H9 (cell line): Measurements from ENCODE around the gene BPTF. TPM values are rescaled to one million over a fixed set of nuclear protein-coding genes. Genes with fewer than 3 reads are reported as not detected.

Experiments
- DNase-seq: peaks from one replicate; pipeline ENCODE4 v3.0.0-alpha.2; 2017
- H2AFZ ChIP-seq: one replicate; pipeline ENCODE4 v1.6.1; 2013; ENCODE audit warnings: mild to moderate bottlenecking, low read length, control low read depth, moderate library complexity
- H2AK5ac ChIP-seq: 2 replicates; pipeline ENCODE4 v1.6.1; 2013; ENCODE audit warnings: low read length, control low read depth, mixed read lengths; ENCODE audit not compliant: insufficient read length
- H2BK120ac ChIP-seq: one replicate; pipeline ENCODE4 v1.6.1; 2013; ENCODE audit warnings: low read depth, mild to moderate bottlenecking, low read length, control low read depth, inconsistent platforms; ENCODE audit not compliant: poor library complexity, severe bottlenecking
- H2BK12ac ChIP-seq: 2 replicates; pipeline ENCODE4 v1.6.1; 2013; ENCODE audit warnings: low read length, control low read depth, mixed read lengths, low read depth; ENCODE audit not compliant: insufficient read length
- H2BK15ac ChIP-seq: 2 replicates; pipeline ENCODE4 v1.6.1; 2013; ENCODE audit warnings: low read depth, low read length, control low read depth
- H2BK20ac ChIP-seq: one replicate; pipeline ENCODE4 v1.6.1; 2013; ENCODE audit warnings: low read depth, mild to moderate bottlenecking, low read length, control low read depth, inconsistent platforms; ENCODE audit not compliant: poor library complexity, severe bottlenecking
- H2BK5ac ChIP-seq: 2 replicates; pipeline ENCODE4 v1.6.1; 2013; ENCODE audit warnings: low read length, control low read depth, mixed read lengths; ENCODE audit not compliant: insufficient read length
- H3K14ac ChIP-seq: 2 replicates; pipeline ENCODE4 v1.6.1; 2013; ENCODE audit warnings: low read length, control low read depth; ENCODE audit not compliant: insufficient read depth
- H3K18ac ChIP-seq: 2 replicates; pipeline ENCODE4 v1.6.1; 2013; ENCODE audit warnings: low read depth, mild to moderate bottlenecking, mixed read lengths, low read length, control low read depth; ENCODE audit not compliant: insufficient read length
- H3K23ac ChIP-seq: 2 replicates; pipeline ENCODE4 v1.6.1; 2013; ENCODE audit warnings: low read length, control low read depth, mixed read lengths, low read depth; ENCODE audit not compliant: insufficient read length
- H3K23me2 ChIP-seq: 2 replicates; pipeline ENCODE4 v1.6.1; 2013; ENCODE audit warnings: low read depth, mild to moderate bottlenecking, mixed read lengths, low read length, control low read depth; ENCODE audit not compliant: insufficient read length, poor library complexity, severe bottlenecking
- H3K27ac ChIP-seq: 2 replicates; pipeline ENCODE4 v1.5.1; 2013; ENCODE audit warnings: low read length, control low read depth, mixed read lengths, low read depth; ENCODE audit not compliant: insufficient read length
- H3K27me3 ChIP-seq: 2 replicates; pipeline ENCODE4 v1.6.1; 2013; ENCODE audit warnings: low read length, control low read depth, inconsistent platforms; ENCODE audit not compliant: insufficient read depth
- H3K4ac ChIP-seq: 2 replicates; pipeline ENCODE4 v1.6.1; 2013; ENCODE audit warnings: low read depth, mild to moderate bottlenecking, control low read depth, inconsistent platforms, low read length, moderate library complexity
- H3K4me1 ChIP-seq: 2 replicates; pipeline ENCODE4 v1.6.1; 2013; ENCODE audit warnings: low read length, control low read depth, inconsistent platforms; ENCODE audit not compliant: insufficient read depth
- H3K4me2 ChIP-seq: 2 replicates; pipeline ENCODE4 v1.6.1; 2013; ENCODE audit warnings: low read length, control low read depth, mixed read lengths; ENCODE audit not compliant: insufficient read length, insufficient read depth
- H3K56ac ChIP-seq: 2 replicates; pipeline ENCODE4 v1.6.1; 2013; ENCODE audit warnings: low read depth, mild to moderate bottlenecking, mixed read lengths, low read length, control low read depth; ENCODE audit not compliant: insufficient read length
- H3K79me1 ChIP-seq: 2 replicates; pipeline ENCODE4 v1.6.1; 2013; ENCODE audit warnings: low read depth, mild to moderate bottlenecking, moderate library complexity, low read length, control low read depth, inconsistent platforms; ENCODE audit not compliant: insufficient read depth, poor library complexity, severe bottlenecking
- H3K79me2 ChIP-seq: 2 replicates; pipeline ENCODE4 v1.6.1; 2013; ENCODE audit warnings: low read length, control low read depth, inconsistent platforms; ENCODE audit not compliant: insufficient read depth
- H3K9ac ChIP-seq: 2 replicates; pipeline ENCODE4 v1.6.1; 2013; ENCODE audit warnings: low read length, control low read depth, mixed read lengths; ENCODE audit not compliant: insufficient read length; ENCODE audit errors: extremely low read depth
- H3K9me3 ChIP-seq: one replicate; pipeline ENCODE4 v1.6.1; 2013; ENCODE audit warnings: low read depth, low read length, inconsistent platforms; ENCODE audit not compliant: control insufficient read depth
- H3T11ph ChIP-seq: one replicate; pipeline ENCODE4 v1.6.1; 2013; ENCODE audit warnings: mild to moderate bottlenecking, low read length, control low read depth, inconsistent platforms
- H4K20me1 ChIP-seq: one replicate; pipeline ENCODE4 v1.6.1; 2013; ENCODE audit not compliant: control insufficient read depth, insufficient read length, insufficient read depth
- H4K5ac ChIP-seq: 2 replicates; pipeline ENCODE4 v1.6.1; 2013; ENCODE audit warnings: low read depth, mild to moderate bottlenecking, mixed read lengths, low read length, control low read depth; ENCODE audit not compliant: insufficient read length
- H4K8ac ChIP-seq: replicated peaks from 2 replicates; pipeline ENCODE4 v1.6.1; 2013; ENCODE audit warnings: low read length, control low read depth, mixed read lengths, low read depth; ENCODE audit not compliant: insufficient read length
- H4K91ac ChIP-seq: 2 replicates; pipeline ENCODE4 v1.6.1; 2013; ENCODE audit warnings: low read depth, mild to moderate bottlenecking, moderate library complexity, mixed read lengths, low read length, control low read depth; ENCODE audit not compliant: insufficient read length
- H3K27ac Mint-ChIP-seq, 3 experiments: 2 replicates in 2 of 3; 3 replicates in 1 of 3; pipeline ENCODE4 v1.8.0; 2020 to 2021; ENCODE audit warnings: mixed read lengths in 3 of 3, mild to moderate bottlenecking in 1 of 3, moderate library complexity in 1 of 3
- H3K27me3 Mint-ChIP-seq: 2 replicates; pipeline ENCODE4 v1.8.0; 2021; ENCODE audit warnings: low read depth, mild to moderate bottlenecking, moderate library complexity, mixed read lengths
- H3K36me3 Mint-ChIP-seq, 3 experiments: 2 replicates in 2 of 3; 3 replicates in 1 of 3; pipeline ENCODE4 v1.8.0; 2020 to 2021; ENCODE audit warnings: low read depth in 3 of 3, mixed read lengths in 3 of 3; ENCODE audit not compliant: insufficient read depth in 1 of 3
- H3K4me1 Mint-ChIP-seq, 2 experiments: 2 replicates each; pipeline ENCODE4 v1.8.0; 2020; ENCODE audit warnings: mixed read lengths in 2 of 2
- H3K4me3 Mint-ChIP-seq, 2 experiments: 2 replicates in 1 of 2; 3 replicates in 1 of 2; pipeline ENCODE4 v1.8.0; 2020 to 2021; ENCODE audit warnings: mild to moderate bottlenecking in 2 of 2, mixed read lengths in 2 of 2, moderate library complexity in 1 of 2
- H3K9me3 Mint-ChIP-seq, 2 experiments: 2 replicates in 1 of 2; 3 replicates in 1 of 2; pipeline ENCODE4 v1.8.0; 2020; ENCODE audit warnings: mild to moderate bottlenecking in 2 of 2, mixed read lengths in 2 of 2, moderate library complexity in 1 of 2
- total RNA-seq: library from RNA; stranded (reverse); gene quantifications from 2 replicates; pipeline ENCODE4 v1.2.1, GENCODE V29; 2021
- TF ChIP-seq, protein P1 (sequence below): fragments of 200-600 bp; sonication (generic); conservative IDR thresholded peaks from 3 replicates; pipeline ENCODE4 v1.8.0; 2021; ENCODE audit warnings: antibody characterized with exemption, mild to moderate bottlenecking

BPTF gene
- total RNA-seq, 1 experiment from 2014 or later, result 203 TPM

DNA sequence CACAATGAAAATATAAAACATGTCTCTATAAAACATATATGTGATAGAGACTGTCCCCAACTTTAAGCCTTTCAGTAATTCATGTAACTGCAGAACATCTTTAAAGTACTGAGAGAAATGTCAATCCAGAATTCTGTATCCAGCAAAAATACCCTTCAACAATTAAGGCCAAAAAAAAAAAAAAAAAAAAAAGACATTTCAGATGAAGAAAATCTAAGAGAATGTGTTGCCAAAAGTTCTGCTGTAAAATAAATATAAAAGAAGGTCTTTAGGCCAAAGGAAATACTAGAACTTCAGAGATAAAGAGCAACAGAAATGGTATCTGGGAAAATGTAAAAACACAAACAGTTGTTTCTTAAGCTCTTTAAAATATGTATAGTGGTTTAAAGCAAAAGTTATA is 17.3 kb downstream of the BPTF start:
- Histone ChIP-seq H2BK120ac (no peak overlapping the region), H3K79me1 (peaks cover 4% of the 10 kb centered on the region), H2BK5ac (no peak overlapping the region), H3K27ac (no peak overlapping the region), H4K20me1 (no peaks in the 10 kb centered on the region), H2BK12ac (no peak overlapping the region), H2BK20ac (no peak overlapping the region), H3K23ac (no peak overlapping the region), H3T11ph (no peak overlapping the region), H2BK15ac (no peak overlapping the region), H3K56ac (no peak overlapping the region), H3K18ac (no peak overlapping the region), H3K4ac (no peak overlapping the region), H4K8ac (no peak overlapping the region), H3K79me2 (peaks cover 40% of the 10 kb centered on the region; the same call in 1 of the 2 replicates), H3K23me2 (no peaks in the 10 kb centered on the region), H2AFZ (no peak overlapping the region), H2AK5ac (no peak overlapping the region), H3K9ac (no peak overlapping the region), H3K4me1 (no peaks in the 10 kb centered on the region), H4K91ac (no peak overlapping the region), H4K5ac (no peak overlapping the region), H3K9me3 (no peaks in the 10 kb centered on the region), H3K14ac (no peak overlapping the region), H3K27me3 (no peaks in the 10 kb centered on the region), H3K4me2 (no peak overlapping the region)
- Mint-ChIP-seq H3K4me3 (no peak overlapping the region), H3K36me3 (no peaks in the 10 kb centered on the region; a peak in 2 of 7 replicates), H3K4me1 (peaks cover 10 to 15% of the 10 kb centered on the region in 2 experiments), H3K9me3 (no peaks in the 10 kb centered on the region), H3K27ac (no peak overlapping the region), H3K27me3 (no peaks in the 10 kb centered on the region)
- TF ChIP-seq, protein P1, sequence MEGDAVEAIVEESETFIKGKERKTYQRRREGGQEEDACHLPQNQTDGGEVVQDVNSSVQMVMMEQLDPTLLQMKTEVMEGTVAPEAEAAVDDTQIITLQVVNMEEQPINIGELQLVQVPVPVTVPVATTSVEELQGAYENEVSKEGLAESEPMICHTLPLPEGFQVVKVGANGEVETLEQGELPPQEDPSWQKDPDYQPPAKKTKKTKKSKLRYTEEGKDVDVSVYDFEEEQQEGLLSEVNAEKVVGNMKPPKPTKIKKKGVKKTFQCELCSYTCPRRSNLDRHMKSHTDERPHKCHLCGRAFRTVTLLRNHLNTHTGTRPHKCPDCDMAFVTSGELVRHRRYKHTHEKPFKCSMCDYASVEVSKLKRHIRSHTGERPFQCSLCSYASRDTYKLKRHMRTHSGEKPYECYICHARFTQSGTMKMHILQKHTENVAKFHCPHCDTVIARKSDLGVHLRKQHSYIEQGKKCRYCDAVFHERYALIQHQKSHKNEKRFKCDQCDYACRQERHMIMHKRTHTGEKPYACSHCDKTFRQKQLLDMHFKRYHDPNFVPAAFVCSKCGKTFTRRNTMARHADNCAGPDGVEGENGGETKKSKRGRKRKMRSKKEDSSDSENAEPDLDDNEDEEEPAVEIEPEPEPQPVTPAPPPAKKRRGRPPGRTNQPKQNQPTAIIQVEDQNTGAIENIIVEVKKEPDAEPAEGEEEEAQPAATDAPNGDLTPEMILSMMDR, result no peak
- DNase-seq, result no peak
